ENCODE measurements around the gene CDK3. TPM values are rescaled to one million over a fixed set of nuclear protein-coding genes. Genes with fewer than 3 reads are reported as not detected.
A peak's percentile ranks its signal among the peaks of the same experiment; 100 is the strongest.

CDK3 gene
- total and polyA plus RNA-seq, 9 of the 15 experiments (the other 6 are each of a cell fraction or from before 2014, with no cell fraction given) = 0.55 to 8.2 (median 4.7) TPM

DNA sequence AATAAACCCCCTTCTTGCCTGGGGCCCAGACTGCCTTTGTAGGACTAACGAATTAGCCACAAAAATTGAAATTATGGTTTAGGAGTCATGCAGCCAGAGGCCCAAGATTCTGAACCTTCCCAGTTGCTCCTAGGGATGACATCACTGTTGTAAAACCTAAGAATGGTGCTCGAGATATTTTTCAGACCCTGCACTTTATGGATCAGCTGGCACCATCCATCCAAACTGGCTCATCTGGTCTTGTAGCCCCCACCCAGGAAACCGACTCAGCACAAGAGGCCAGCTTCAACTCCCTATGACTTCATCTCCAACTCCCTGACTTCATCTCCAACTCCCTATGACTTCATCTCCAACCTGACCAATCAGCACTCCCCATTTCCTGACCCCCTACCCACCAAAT is 37.4 kb downstream of the CDK3 start (continued):
- TF ChIP-seq, protein P1, sequence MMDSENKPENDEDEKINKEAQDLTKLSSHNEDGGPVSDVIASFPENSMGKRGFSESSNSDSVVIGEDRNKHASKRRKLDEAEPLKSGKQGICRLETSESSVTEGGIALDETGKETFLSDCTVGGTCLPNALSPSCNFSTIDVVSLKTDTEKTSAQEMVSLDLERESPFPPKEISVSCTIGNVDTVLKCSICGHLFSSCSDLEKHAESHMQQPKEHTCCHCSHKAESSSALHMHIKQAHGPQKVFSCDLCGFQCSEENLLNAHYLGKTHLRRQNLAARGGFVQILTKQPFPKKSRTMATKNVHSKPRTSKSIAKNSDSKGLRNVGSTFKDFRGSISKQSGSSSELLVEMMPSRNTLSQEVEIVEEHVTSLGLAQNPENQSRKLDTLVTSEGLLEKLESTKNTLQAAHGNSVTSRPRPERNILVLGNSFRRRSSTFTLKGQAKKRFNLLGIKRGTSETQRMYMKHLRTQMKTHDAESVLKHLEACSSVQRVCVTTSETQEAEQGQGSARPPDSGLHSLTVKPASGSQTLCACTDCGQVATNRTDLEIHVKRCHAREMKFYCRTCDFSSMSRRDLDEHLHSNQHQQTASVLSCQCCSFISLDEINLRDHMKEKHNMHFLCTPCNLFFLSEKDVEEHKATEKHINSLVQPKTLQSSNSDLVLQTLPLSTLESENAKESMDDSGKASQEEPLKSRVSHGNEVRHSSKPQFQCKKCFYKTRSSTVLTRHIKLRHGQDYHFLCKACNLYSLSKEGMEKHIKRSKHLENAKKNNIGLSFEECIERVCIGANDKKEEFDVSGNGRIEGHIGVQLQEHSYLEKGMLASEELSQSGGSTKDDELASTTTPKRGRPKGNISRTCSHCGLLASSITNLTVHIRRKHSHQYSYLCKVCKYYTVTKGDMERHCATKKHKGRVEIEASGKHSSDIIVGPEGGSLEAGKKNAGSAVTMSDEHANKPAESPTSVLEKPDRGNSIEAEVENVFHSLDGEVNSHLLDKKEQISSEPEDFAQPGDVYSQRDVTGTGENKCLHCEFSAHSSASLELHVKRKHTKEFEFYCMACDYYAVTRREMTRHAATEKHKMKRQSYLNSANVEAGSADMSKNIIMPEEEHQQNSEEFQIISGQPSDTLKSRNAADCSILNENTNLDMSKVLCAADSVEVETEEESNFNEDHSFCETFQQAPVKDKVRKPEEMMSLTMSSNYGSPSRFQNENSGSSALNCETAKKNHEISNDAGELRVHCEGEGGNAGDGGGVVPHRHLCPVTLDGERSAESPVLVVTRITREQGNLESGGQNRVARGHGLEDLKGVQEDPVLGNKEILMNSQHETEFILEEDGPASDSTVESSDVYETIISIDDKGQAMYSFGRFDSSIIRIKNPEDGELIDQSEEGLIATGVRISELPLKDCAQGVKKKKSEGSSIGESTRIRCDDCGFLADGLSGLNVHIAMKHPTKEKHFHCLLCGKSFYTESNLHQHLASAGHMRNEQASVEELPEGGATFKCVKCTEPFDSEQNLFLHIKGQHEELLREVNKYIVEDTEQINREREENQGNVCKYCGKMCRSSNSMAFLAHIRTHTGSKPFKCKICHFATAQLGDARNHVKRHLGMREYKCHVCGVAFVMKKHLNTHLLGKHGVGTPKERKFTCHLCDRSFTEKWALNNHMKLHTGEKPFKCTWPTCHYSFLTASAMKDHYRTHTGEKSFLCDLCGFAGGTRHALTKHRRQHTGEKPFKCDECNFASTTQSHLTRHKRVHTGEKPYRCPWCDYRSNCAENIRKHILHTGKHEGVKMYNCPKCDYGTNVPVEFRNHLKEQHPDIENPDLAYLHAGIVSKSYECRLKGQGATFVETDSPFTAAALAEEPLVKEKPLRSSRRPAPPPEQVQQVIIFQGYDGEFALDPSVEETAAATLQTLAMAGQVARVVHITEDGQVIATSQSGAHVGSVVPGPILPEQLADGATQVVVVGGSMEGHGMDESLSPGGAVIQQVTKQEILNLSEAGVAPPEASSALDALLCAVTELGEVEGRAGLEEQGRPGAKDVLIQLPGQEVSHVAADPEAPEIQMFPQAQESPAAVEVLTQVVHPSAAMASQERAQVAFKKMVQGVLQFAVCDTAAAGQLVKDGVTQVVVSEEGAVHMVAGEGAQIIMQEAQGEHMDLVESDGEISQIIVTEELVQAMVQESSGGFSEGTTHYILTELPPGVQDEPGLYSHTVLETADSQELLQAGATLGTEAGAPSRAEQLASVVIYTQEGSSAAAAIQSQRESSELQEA (IDR thresholded peaks at IDR 0.05; ENCODE audit: low read depth) = no peak
- no peak for TF ChIP-seq DNMT1 (IDR thresholded peaks at IDR 0.05)

DNA sequence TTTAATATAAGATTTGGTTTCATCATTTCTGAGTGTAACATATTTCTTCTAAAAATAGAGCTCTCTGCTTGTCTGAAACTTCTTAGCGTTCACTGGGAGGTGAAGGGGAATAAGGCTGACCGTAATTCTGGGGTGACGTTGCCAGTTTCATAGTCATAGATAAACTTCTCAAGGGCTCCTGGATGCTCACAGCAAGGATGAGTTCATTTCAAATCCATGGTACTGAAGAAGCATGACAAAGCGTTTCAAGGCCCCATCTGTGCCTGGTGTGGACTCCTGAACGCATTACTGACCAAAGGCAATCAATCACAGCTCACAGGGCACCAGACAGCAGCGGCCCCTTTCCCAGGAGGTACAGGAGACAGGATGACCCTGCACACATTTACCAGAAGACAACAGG is 38.5 kb downstream of the CDK3 start:
- intact Hi-C loops (cut with micrococcal nuclease) = no loop called here
- no peak overlapping the region for H3K9ac ChIP-seq (ENCODE audit: insufficient read depth in 1 of 2, low read depth in 2 of 2, low read length in 2 of 2)
- CTCF ChIA-PET (ENCODE audit: low intra/inter-chr PET ratio) = no interaction called here
- H4K20me1 ChIP-seq (replicated peaks; ENCODE audit: control insufficient read depth, insufficient read depth, low read length) = 0 out of 2 replicates have a peak, but pooled peaks cover 9% of the 10 kb centered on the region
- no peak overlapping the region for H3K4me3 ChIP-seq
- H3K27me3 ChIP-seq (ENCODE audit: control insufficient read depth in 2 of 2, insufficient read depth in 2 of 2, low read length in 2 of 2) = no peaks in the 10 kb centered on the region
- no peaks in the 10 kb centered on the region for H3K9me1 ChIP-seq (ENCODE audit: control insufficient read depth, insufficient read depth, low read length)
- H2AFZ ChIP-seq (ENCODE audit: low read depth, low read length) = no peak overlapping the region
- in situ Hi-C loops (cut with MboI) = no loop called here
- DNase-seq (ENCODE audit: extremely low read depth in 1 of 4, low spot score in 3 of 4) (no peak), ATAC-seq (no peak; the same call in 2 of the 3 replicates), FAIRE-seq (no peak)
- no peak overlapping the region for H3K27ac ChIP-seq (ENCODE audit: extremely low read depth, low read depth, low read length)
- H3K79me2 ChIP-seq (ENCODE audit: control insufficient read depth, insufficient read depth, low read length) = no peaks in the 10 kb centered on the region
- no peak overlapping the region for H3K4me2 ChIP-seq (ENCODE audit: insufficient read depth, low read length)
- POLR2A ChIA-PET = interaction anchor here (0.5 to 1.2 kb wide), 2 partner anchors 235 to 437 kb away, joined by 3 read pairs; no protein-coding TSS in a partner anchor
- H3K4me1 ChIP-seq (replicated peaks in 1 of 2; ENCODE audit: control insufficient read depth in 2 of 2, insufficient read depth in 2 of 2, low read length in 2 of 2) = no peaks in the 10 kb centered on the region; a peak in 1 of 5 replicates
- no peaks in the 10 kb centered on the region for H3K9me3 ChIP-seq (replicated peaks; ENCODE audit: control insufficient read depth, insufficient read depth, low read depth, low read length)
- H3K36me3 ChIP-seq (ENCODE audit: control insufficient read depth, insufficient read depth, low read length) = peaks cover 62% of the 10 kb centered on the region
- WGBS (ENCODE audit: insufficient coverage, low coverage, missing lambda C conversion rate) = 63% methylated on average over 6 of the region's 6 CpGs
- TSS peak; percentile 61 for BruUV-seq (replicated peaks)
- TF ChIP-seq, protein P2, sequence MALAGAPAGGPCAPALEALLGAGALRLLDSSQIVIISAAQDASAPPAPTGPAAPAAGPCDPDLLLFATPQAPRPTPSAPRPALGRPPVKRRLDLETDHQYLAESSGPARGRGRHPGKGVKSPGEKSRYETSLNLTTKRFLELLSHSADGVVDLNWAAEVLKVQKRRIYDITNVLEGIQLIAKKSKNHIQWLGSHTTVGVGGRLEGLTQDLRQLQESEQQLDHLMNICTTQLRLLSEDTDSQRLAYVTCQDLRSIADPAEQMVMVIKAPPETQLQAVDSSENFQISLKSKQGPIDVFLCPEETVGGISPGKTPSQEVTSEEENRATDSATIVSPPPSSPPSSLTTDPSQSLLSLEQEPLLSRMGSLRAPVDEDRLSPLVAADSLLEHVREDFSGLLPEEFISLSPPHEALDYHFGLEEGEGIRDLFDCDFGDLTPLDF (CRISPR knock-in tag; IDR thresholded peaks at IDR 0.05) = no peak
- TF ChIP-seq RNF2 (IDR thresholded peaks at IDR 0.05) (no peak), CEBPB (tag; IDR thresholded peaks at IDR 0.05) (no peak), NFE2 (IDR thresholded peaks at IDR 0.05; ENCODE audit: low read depth) (no peak), PKNOX1 (IDR thresholded peaks at IDR 0.05) (peak; percentile 42; the same call in 1 of the 2 replicates), CHD2 (IDR thresholded peaks at IDR 0.05; ENCODE audit: low read depth, low read length) (no peak), MEIS2 (IDR thresholded peaks at IDR 0.05; ENCODE audit: partially characterized antibody) (peak; percentile 62), SRSF3 (IDR thresholded peaks at IDR 0.05; ENCODE audit: insufficient read depth, low read length) (no peak)

Measured in K562 (cell line).